H1 (cell line): ENCODE data around the gene GDAP1L1. TPM values are rescaled to one million over a fixed set of nuclear protein-coding genes. Genes with fewer than 3 reads are reported as not detected.

Experiments used
- CTCF ChIA-PET: fragments of 300-600 bp; sonication (Branson Sonifier 250); formaldehyde crosslinking; loops from one replicate; lab custom pipeline; 2021; ENCODE audit not compliant: partially characterized antibody; lab: Charles Lee
- POLR2A ChIA-PET: fragments of 300-600 bp; sonication (Branson Sonifier 250); formaldehyde crosslinking; loops from one replicate; lab custom pipeline; 2021; ENCODE audit warnings: inconsistent platforms; ENCODE audit not compliant: partially characterized antibody; lab: Charles Lee
- DNase-seq, 2 experiments: peaks; one replicate each; pipeline versions ENCODE4 v3.0.0 to v3.0.0-alpha.2; 2010 to 2022; ENCODE audit warnings: low spot score in 2 of 2, low read depth in 1 of 2, mixed read lengths in 1 of 2
- FAIRE-seq: peaks from 2 replicates; lab custom pipeline; 2011; peaks lifted over from hg19 to GRCh38; lab: Jason Lieb, UNC
- H2AFZ ChIP-seq: 2 replicates; pipeline ENCODE4 v1.8.1; 2012; ENCODE audit warnings: low read length, inconsistent platforms
- H2AK5ac ChIP-seq: 2 replicates; pipeline ENCODE4 v1.6.1; 2013; ENCODE audit warnings: low read depth, low read length
- H2BK120ac ChIP-seq: replicated peaks from 2 replicates; pipeline ENCODE3; 2013; ENCODE audit warnings: low read depth, low read length, inconsistent platforms
- H2BK12ac ChIP-seq: 2 replicates; pipeline ENCODE4 v1.6.1; 2013; ENCODE audit warnings: low read depth, low read length
- H2BK15ac ChIP-seq: 2 replicates; pipeline ENCODE4 v1.6.1; 2013; ENCODE audit warnings: low read length
- H2BK20ac ChIP-seq: 2 replicates; pipeline ENCODE4 v1.6.1; 2013; ENCODE audit warnings: low read length
- H2BK5ac ChIP-seq: 2 replicates; pipeline ENCODE4 v1.6.1; 2013; ENCODE audit warnings: low read depth, low read length
- H3K14ac ChIP-seq: 2 replicates; pipeline ENCODE4 v1.6.1; 2013; ENCODE audit warnings: inconsistent platforms; ENCODE audit not compliant: insufficient read length
- H3K18ac ChIP-seq: 2 replicates; pipeline ENCODE4 v1.6.1; 2013; ENCODE audit warnings: low read length; ENCODE audit errors: extremely low read depth
- H3K23ac ChIP-seq: 2 replicates; pipeline ENCODE4 v1.6.1; 2013; ENCODE audit warnings: inconsistent platforms; ENCODE audit not compliant: insufficient read length
- H3K23me2 ChIP-seq: 2 replicates; pipeline ENCODE4 v1.6.1; 2013; ENCODE audit warnings: low read depth, low read length
- H3K27ac ChIP-seq: 2 replicates; pipeline ENCODE4 v1.6.1; 2011; ENCODE audit warnings: low read depth, low read length, inconsistent platforms
- H3K27me3 ChIP-seq, 4 experiments: replicated peaks in 1 of 4; 1 replicate in 1 of 4; 2 replicates in 3 of 4; pipeline versions ENCODE4 v1.6.1 to v1.8.1; 2011 to 2013; ENCODE audit warnings: low read length in 3 of 4, mild to moderate bottlenecking in 3 of 4, inconsistent platforms in 2 of 4, mixed read lengths in 2 of 4, moderate library complexity in 1 of 4; ENCODE audit not compliant: control insufficient read depth in 3 of 4, insufficient read depth in 3 of 4; ENCODE audit errors: extremely low read depth in 1 of 4
- H3K36me3 ChIP-seq, 4 experiments: 2 replicates each; pipeline versions ENCODE4 v1.6.1 to v1.8.1; 2011 to 2013; ENCODE audit warnings: mild to moderate bottlenecking in 4 of 4, low read length in 3 of 4, moderate library complexity in 2 of 4, control low read depth in 1 of 4, inconsistent platforms in 1 of 4; ENCODE audit not compliant: insufficient read depth in 4 of 4, control insufficient read depth in 2 of 4
- H3K4ac ChIP-seq: replicated peaks from 2 replicates; pipeline ENCODE3; 2013; ENCODE audit warnings: low read length, low read depth, mixed read lengths, inconsistent platforms; ENCODE audit not compliant: insufficient read length
- H3K4me1 ChIP-seq, 4 experiments: replicated peaks in 1 of 4; 1 replicate in 1 of 4; 2 replicates in 3 of 4; pipeline versions ENCODE4 v1.6.1 to v1.8.1; 2011 to 2013; ENCODE audit warnings: low read length in 3 of 4, inconsistent platforms in 2 of 4, mixed read lengths in 1 of 4; ENCODE audit not compliant: insufficient read depth in 4 of 4, control insufficient read depth in 3 of 4
- H3K4me2 ChIP-seq, 2 experiments: 2 replicates each; pipeline versions ENCODE4 v1.6.1 to v1.8.1; 2011 to 2013; ENCODE audit warnings: low read depth in 2 of 2, low read length in 2 of 2, control low read depth in 1 of 2, inconsistent platforms in 1 of 2, mild to moderate bottlenecking in 1 of 2; ENCODE audit not compliant: insufficient read depth in 1 of 2
- H3K4me3 ChIP-seq, 4 experiments: fragments of 200-600, 300-600 bp in 1 of 4; sonication (generic), shearing (Covaris generic), sonication (Bioruptor Twin) in 1 of 4; 2 replicates each; pipeline versions ENCODE4 v1.5.1 to v1.8.1; 2011 to 2016; ENCODE audit warnings: low read length in 4 of 4, low read depth in 3 of 4, control low read depth in 2 of 4, inconsistent platforms in 2 of 4, mild to moderate bottlenecking in 2 of 4, mixed read lengths in 1 of 4, moderate library complexity in 1 of 4; ENCODE audit not compliant: insufficient read depth in 2 of 4; ENCODE audit errors: extremely low read depth in 1 of 4
- H3K56ac ChIP-seq: replicated peaks from 2 replicates; pipeline ENCODE3; 2013; ENCODE audit warnings: low read depth, mild to moderate bottlenecking, mixed read lengths, low read length, inconsistent platforms; ENCODE audit not compliant: insufficient read length
- H3K79me1 ChIP-seq: 2 replicates; pipeline ENCODE4 v1.6.1; 2013; ENCODE audit warnings: low read depth, low read length, control low read depth
- H3K79me2 ChIP-seq, 2 experiments: 2 replicates each; pipeline versions ENCODE4 v1.6.1 to v1.8.1; 2012 to 2013; ENCODE audit warnings: low read length in 2 of 2, mild to moderate bottlenecking in 2 of 2, inconsistent platforms in 1 of 2; ENCODE audit not compliant: insufficient read depth in 2 of 2, control insufficient read depth in 1 of 2
- H3K9ac ChIP-seq, 4 experiments: replicated peaks in 1 of 4; 1 replicate in 1 of 4; 2 replicates in 3 of 4; pipeline versions ENCODE4 v1.6.1 to v1.8.1; 2011 to 2013; ENCODE audit warnings: low read depth in 3 of 4, low read length in 3 of 4, control low read depth in 2 of 4, mild to moderate bottlenecking in 2 of 4, moderate library complexity in 2 of 4, inconsistent platforms in 1 of 4; ENCODE audit errors: extremely low read depth in 1 of 4
- H3K9me3 ChIP-seq, 2 experiments: 2 replicates each; pipeline versions ENCODE4 v1.6.1 to v1.8.1; 2012 to 2013; ENCODE audit warnings: mild to moderate bottlenecking in 2 of 2, moderate library complexity in 2 of 2, control low read depth in 1 of 2, inconsistent platforms in 1 of 2, low read depth in 1 of 2, low read length in 1 of 2, mixed read lengths in 1 of 2; ENCODE audit not compliant: insufficient read depth in 2 of 2
- H4K20me1 ChIP-seq, 2 experiments: replicated peaks in 1 of 2; 2 replicates each; pipeline versions ENCODE3 to v1.8.1; 2011 to 2013; ENCODE audit warnings: inconsistent platforms in 2 of 2, low read length in 2 of 2, mild to moderate bottlenecking in 1 of 2; ENCODE audit not compliant: insufficient read depth in 2 of 2, control insufficient read depth in 1 of 2
- H4K5ac ChIP-seq: 2 replicates; pipeline ENCODE4 v1.6.1; 2013; ENCODE audit warnings: low read length, low read depth, mixed read lengths, inconsistent platforms; ENCODE audit not compliant: insufficient read length
- H4K8ac ChIP-seq: 2 replicates; pipeline ENCODE4 v1.8.0; 2013; ENCODE audit warnings: mild to moderate bottlenecking, moderate library complexity, low read length, inconsistent platforms; ENCODE audit not compliant: insufficient read depth; ENCODE audit errors: extremely low read depth
- H4K91ac ChIP-seq: replicated peaks from 2 replicates; pipeline ENCODE3; 2013; ENCODE audit warnings: low read length, mixed read lengths, inconsistent platforms; ENCODE audit not compliant: insufficient read length
- CBX8 ChIP-seq: fragments of 300-800, 300-1000 bp; sonication (generic); IDR thresholded peaks from 2 replicates; pipeline ENCODE4 v1.7.1; 2016; ENCODE audit warnings: low read depth, low read length, borderline replicate concordance
- EP300 ChIP-seq, 2 experiments: IDR thresholded peaks; 1 replicate in 1 of 2; 2 replicates in 1 of 2; pipeline ENCODE4 v1.6.1; 2011 to 2012; ENCODE audit warnings: low read depth in 2 of 2, low read length in 2 of 2, mild to moderate bottlenecking in 2 of 2, borderline replicate concordance in 1 of 2, inconsistent platforms in 1 of 2, moderate library complexity in 1 of 2
- JUN ChIP-seq: IDR thresholded peaks from 2 replicates; pipeline ENCODE4 v1.6.1; 2011; ENCODE audit warnings: low read depth, mild to moderate bottlenecking, improper control_type of control experiment, low read length
- KDM4A ChIP-seq: IDR thresholded peaks from one replicate; pipeline ENCODE4 v1.7.1; 2012; ENCODE audit warnings: low read depth, mild to moderate bottlenecking, moderate library complexity, low read length, inconsistent platforms; ENCODE audit not compliant: severe bottlenecking
- PHF8 ChIP-seq: fragments of 200-600 bp; sonication (generic); conservative IDR thresholded peaks from 2 replicates; pipeline ENCODE4 v1.7.1; 2012; ENCODE audit warnings: low read depth, mild to moderate bottlenecking, inconsistent platforms, low read length, moderate library complexity
- SAP30 ChIP-seq: fragments of 300-600 bp; sonication (generic); IDR thresholded peaks from 2 replicates; pipeline ENCODE4 v1.7.1; 2012; ENCODE audit warnings: low read length, moderate library complexity, mild to moderate bottlenecking, inconsistent platforms; ENCODE audit not compliant: insufficient read depth, insufficient replicate concordance
- SIN3A ChIP-seq, 2 experiments: IDR thresholded peaks in 1 of 2; conservative IDR thresholded peaks in 1 of 2; 2 replicates each; pipeline ENCODE4 v1.6.1; 2011 to 2012; ENCODE audit warnings: low read length in 2 of 2, improper control_type of control experiment in 1 of 2, low read depth in 1 of 2, mild to moderate bottlenecking in 1 of 2
- YY1 ChIP-seq: IDR thresholded peaks from 2 replicates; pipeline ENCODE4 v1.6.1; 2011; ENCODE audit warnings: low read depth, mild to moderate bottlenecking, low read length
- WGBS, 2 experiments: shearing (Covaris generic) in 1 of 2; methylation state at CpG; one replicate each; pipeline versions ENCODE4 v1.1.6 to v1.1.7; 2013 to 2015; ENCODE audit warnings: low lambda C conversion rate in 2 of 2, mixed read lengths in 2 of 2, inconsistent platforms in 1 of 2, low coverage in 1 of 2, missing lambda C conversion rate in 1 of 2; ENCODE audit not compliant: insufficient replicate concordance in 2 of 2, insufficient coverage in 1 of 2, insufficient read length in 1 of 2; ENCODE audit errors: extremely low coverage in 1 of 2, missing lambda C conversion rate in 1 of 2; 5-methylcytosine and 5-hydroxymethylcytosine counted together
- polyA plus RNA-seq, 7 experiments: library from polyadenylated mRNA; depleted of rRNA in 3 of 7; stranded (reverse) in 5 of 7; unstranded in 2 of 7; fragments of >200 nt in 5 of 7; fragments of 200-250 nt in 2 of 7; gene quantifications; 1 replicate in 5 of 7; 2 replicates in 1 of 7; 4 replicates in 1 of 7; pipeline versions ENCODE4 v1.2.1 to v1.2.3, GENCODE V29; 2011 to 2013; ENCODE audit warnings: missing spikeins in 2 of 7, mixed read lengths in 2 of 7
- total RNA-seq: library from RNA; stranded (reverse); fragmentation: NEBNext Ultra II Directional; extraction: Animal tissue kit (Norgen Biotek cat#: 25700); gene quantifications from 2 replicates; pipeline ENCODE4 v1.2.1, GENCODE V29; 2021
- TF ChIP-seq, protein P1 (sequence below): IDR thresholded peaks from 2 replicates; pipeline ENCODE4 v1.6.1; 2011; ENCODE audit warnings: low read depth, mild to moderate bottlenecking, low read length; ENCODE audit not compliant: insufficient read depth

GDAP1L1 gene
- total and polyA plus RNA-seq, 2 of the 8 experiments (the other 6 are each of a cell fraction or from before 2014, with no cell fraction given) = 8.5 to 63.1 TPM

DNA sequence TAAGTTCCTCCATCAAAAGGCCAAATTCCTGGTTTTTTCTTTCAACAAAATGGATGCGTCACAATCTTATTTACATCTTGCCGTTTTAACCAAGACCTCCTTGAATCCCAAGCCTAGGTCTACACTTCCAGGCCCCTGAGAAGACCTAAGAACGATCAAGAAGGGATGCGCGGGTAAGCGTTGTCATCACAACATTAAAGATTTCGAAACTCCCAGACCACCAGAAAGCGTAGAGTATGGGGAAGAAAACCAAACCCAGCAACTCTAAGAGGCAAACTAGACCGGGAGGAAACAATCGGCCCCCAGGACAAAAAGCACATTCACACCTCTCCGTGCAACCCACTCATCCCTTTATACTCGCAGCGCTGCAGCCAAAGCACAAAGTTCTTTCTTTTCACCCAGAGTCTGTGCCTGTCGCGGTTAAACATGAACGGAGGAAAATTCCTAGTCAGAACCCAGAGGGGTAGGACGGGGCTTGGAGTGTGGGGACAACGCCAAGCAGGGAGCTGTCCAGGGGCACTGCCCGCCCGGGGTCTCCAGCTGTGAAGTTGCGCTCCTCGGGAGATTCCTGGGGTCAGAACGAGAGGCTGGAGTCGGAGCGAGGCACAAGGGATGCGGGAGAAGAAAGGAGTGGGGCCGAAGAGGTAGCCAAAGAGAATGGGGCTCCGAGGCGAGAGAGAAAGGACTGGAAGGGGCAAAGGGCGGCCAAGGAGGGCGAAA, 37.3 kb upstream of the GDAP1L1 start:
- H4K91ac ChIP-seq = no peak overlapping the region
- WGBS, 2 experiments = 3% methylated on average over 29 of the region's 31 CpGs; no CpG with 5 or more reads in 1 of the 2 experiments
- ChIA-PET CTCF (interaction anchor here (0.6 to 1.6 kb wide), 6 partner anchors 9 to 136 kb away, joined by 3 to 7 read pairs (median 4); no protein-coding TSS in a partner anchor), POLR2A (interaction anchor here (0.8 to 1.5 kb wide), 13 partner anchors 9 to 118 kb away, joined by 3 to 7 read pairs (median 3); partner anchors contain the start of genes GDAP1L1 and JPH2)
- H3K56ac ChIP-seq = peak overlapping the region; percentile 62
- peak overlapping the region; percentile 26 for H2AK5ac ChIP-seq
- H3K4me2 ChIP-seq = peak overlapping the region; percentile 70 to 95
- peak overlapping the region; percentile 57 for H3K4ac ChIP-seq
- H3K23ac ChIP-seq = no peak overlapping the region
- peak overlapping the region; percentile 96; the same call in 1 of the 2 replicates for H4K8ac ChIP-seq
- no peak overlapping the region for H3K14ac ChIP-seq
- no peaks in the 10 kb centered on the region for H3K9me3 ChIP-seq
- H2BK120ac ChIP-seq = no peak overlapping the region
- H3K4me1 ChIP-seq = peaks cover 1 to 6% (median 5%) of the 10 kb centered on the region in 4 experiments
- no peak overlapping the region for H2BK20ac ChIP-seq
- peaks cover 2 to 6% of the 10 kb centered on the region in 2 experiments for H4K20me1 ChIP-seq
- no peaks in the 10 kb centered on the region for H3K27me3 ChIP-seq
- peaks cover 2 to 14% (median 11%) of the 10 kb centered on the region in 4 experiments; a peak in 5 of 8 replicates for H3K36me3 ChIP-seq
- peak overlapping the region; percentile 91 for H3K27ac ChIP-seq
- peak overlapping the region; percentile 81 for H4K5ac ChIP-seq
- H2BK15ac ChIP-seq = no peak overlapping the region
- H3K79me2 ChIP-seq = peaks cover 11 to 58% of the 10 kb centered on the region in 2 experiments
- H2AFZ ChIP-seq = 0 out of 2 replicates have a peak overlapping the region, but pooled peaks have one; percentile 2
- peak overlapping the region; percentile 69; the same call in 1 of the 2 replicates for H2BK12ac ChIP-seq
- FAIRE-seq (no peak), DNase-seq (peak in 1 of 2 experiments; percentile 66)
- peak overlapping the region; percentile 86 for H2BK5ac ChIP-seq
- H3K9ac ChIP-seq = peak overlapping the region; percentile 92 to 97 (median 94)
- H3K79me1 ChIP-seq = peaks cover 5% of the 10 kb centered on the region
- H3K18ac ChIP-seq = peak overlapping the region; percentile 27; the same call in 1 of the 2 replicates
- peak overlapping the region; percentile 87 to 99 (median 97) for H3K4me3 ChIP-seq
- H3K23me2 ChIP-seq = peaks cover 8% of the 10 kb centered on the region
- TF ChIP-seq, protein P1, sequence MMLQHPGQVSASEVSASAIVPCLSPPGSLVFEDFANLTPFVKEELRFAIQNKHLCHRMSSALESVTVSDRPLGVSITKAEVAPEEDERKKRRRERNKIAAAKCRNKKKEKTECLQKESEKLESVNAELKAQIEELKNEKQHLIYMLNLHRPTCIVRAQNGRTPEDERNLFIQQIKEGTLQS = no peak
- TF ChIP-seq JUN (no peak), SAP30 (peak; percentile 90), SIN3A (conservative IDR thresholded peaks at IDR 0.05 in 1 of 2, IDR thresholded peaks at IDR 0.05 in 1 of 2; ENCODE audit: low read depth in 1 of 2, low read length in 2 of 2) (peak; percentile 35 to 71; a peak in 2 of 4 replicates), CBX8 (no peak), KDM4A (no peak), EP300 (IDR thresholded peaks at IDR 0.05; ENCODE audit: borderline replicate concordance in 1 of 2, low read depth in 2 of 2, low read length in 2 of 2) (no peak), PHF8 (no peak), YY1 (no peak)
